Neuron (in vitro differentiated cells): ENCODE measurements around the gene COPS4.
"Not testable (repeated sequence)": the region's sequence is repeated elsewhere in the genome, so short reads cannot be mapped to it uniquely, and the experiment has no call there.

Experiments
- H2AFZ ChIP-seq: one replicate; pipeline ENCODE4 v1.6.1; 2013; ENCODE audit warnings: low read depth, mild to moderate bottlenecking, inconsistent platforms, low read length, moderate library complexity
- H3K27me3 ChIP-seq: one replicate; pipeline ENCODE4 v1.6.1; 2013; ENCODE audit warnings: low read length; ENCODE audit not compliant: insufficient read depth
- H3K36me3 ChIP-seq: one replicate; pipeline ENCODE4 v1.6.1; 2013; ENCODE audit warnings: low read length; ENCODE audit not compliant: insufficient read depth
- H3K4me1 ChIP-seq: one replicate; pipeline ENCODE4 v1.6.1; 2013; ENCODE audit warnings: low read length; ENCODE audit not compliant: insufficient read depth
- H3K4me3 ChIP-seq: 2 replicates; pipeline ENCODE4 v1.5.1; 2013; ENCODE audit warnings: mild to moderate bottlenecking, low read length, moderate library complexity
- H3K9me3 ChIP-seq: one replicate; pipeline ENCODE4 v1.6.1; 2013; ENCODE audit warnings: low read length

The COPS4 gene

GRCh38 chr4:83082777-83083176 lies 47.8 kb downstream of the COPS4 start:
- no peak overlapping the region for H2AFZ ChIP-seq
- H3K27me3 ChIP-seq = no peaks in the 10 kb centered on the region
- H3K36me3 ChIP-seq = no peaks in the 10 kb centered on the region
- no peak overlapping the region for H3K4me3 ChIP-seq
- H3K9me3 ChIP-seq = no peaks in the 10 kb centered on the region
- no peaks in the 10 kb centered on the region for H3K4me1 ChIP-seq

GRCh38 chr4:83083925-83084475 lies 49.0 kb downstream of the COPS4 start:
- H3K9me3 ChIP-seq = no peaks in the 10 kb centered on the region
- H3K4me3 ChIP-seq = no peak overlapping the region

DNA sequence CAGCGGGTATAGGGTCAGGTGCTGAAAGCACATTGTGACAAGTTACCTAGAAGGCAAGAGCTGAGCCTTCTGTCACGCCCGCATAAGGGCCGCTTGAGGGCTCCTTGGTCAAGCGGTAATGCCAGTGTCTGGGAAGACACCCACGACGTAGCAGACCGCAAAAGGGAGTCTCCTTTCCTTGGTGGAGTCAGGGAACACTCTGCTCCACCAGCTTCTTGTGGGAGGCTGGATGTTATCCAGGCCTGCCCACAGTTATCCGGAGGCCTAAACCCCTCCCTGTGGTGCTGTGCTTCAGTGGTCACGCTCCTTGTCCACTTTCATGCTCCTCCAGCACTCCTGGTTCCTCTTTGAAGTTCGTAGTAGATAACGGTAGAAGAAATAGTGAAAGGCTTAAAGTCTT lies 50.0 kb downstream of the COPS4 start:
- not testable (repeated sequence) for H3K36me3 ChIP-seq, H3K4me1 ChIP-seq, H2AFZ ChIP-seq, H3K27me3 ChIP-seq, H3K4me3 ChIP-seq, H3K9me3 ChIP-seq

More at GRCh38 chr4:83083925-83084475, 49.0 kb downstream of the COPS4 start:
- H3K27me3 ChIP-seq = no peaks in the 10 kb centered on the region
- H3K4me1 ChIP-seq = no peaks in the 10 kb centered on the region
- no peaks in the 10 kb centered on the region for H3K36me3 ChIP-seq
- H2AFZ ChIP-seq = no peak overlapping the region

GRCh38 chr4:83089410-83090157 lies 54.6 kb downstream of the COPS4 start:
- no peak overlapping the region for H3K4me3 ChIP-seq
- H3K27me3 ChIP-seq = peaks cover 10% of the 10 kb centered on the region
- no peaks in the 10 kb centered on the region for H3K4me1 ChIP-seq
- no peaks in the 10 kb centered on the region for H3K9me3 ChIP-seq
- no peak overlapping the region for H2AFZ ChIP-seq
- H3K36me3 ChIP-seq = no peaks in the 10 kb centered on the region

GRCh38 chr4:83093060-83093640 lies 58.2 kb downstream of the COPS4 start:
- Histone ChIP-seq H3K36me3 (no peaks in the 10 kb centered on the region), H3K27me3 (peaks cover 19% of the 10 kb centered on the region), H3K4me3 (no peak overlapping the region), H3K4me1 (no peaks in the 10 kb centered on the region), H3K9me3 (no peaks in the 10 kb centered on the region), H2AFZ (no peak overlapping the region)

GRCh38 chr4:83096397-83096796 lies 61.4 kb downstream of the COPS4 start:
- no peak overlapping the region for H2AFZ ChIP-seq
- peaks cover 19% of the 10 kb centered on the region for H3K27me3 ChIP-seq
- no peaks in the 10 kb centered on the region for H3K9me3 ChIP-seq
- no peaks in the 10 kb centered on the region for H3K36me3 ChIP-seq
- H3K4me3 ChIP-seq = no peak overlapping the region
- no peaks in the 10 kb centered on the region for H3K4me1 ChIP-seq

DNA sequence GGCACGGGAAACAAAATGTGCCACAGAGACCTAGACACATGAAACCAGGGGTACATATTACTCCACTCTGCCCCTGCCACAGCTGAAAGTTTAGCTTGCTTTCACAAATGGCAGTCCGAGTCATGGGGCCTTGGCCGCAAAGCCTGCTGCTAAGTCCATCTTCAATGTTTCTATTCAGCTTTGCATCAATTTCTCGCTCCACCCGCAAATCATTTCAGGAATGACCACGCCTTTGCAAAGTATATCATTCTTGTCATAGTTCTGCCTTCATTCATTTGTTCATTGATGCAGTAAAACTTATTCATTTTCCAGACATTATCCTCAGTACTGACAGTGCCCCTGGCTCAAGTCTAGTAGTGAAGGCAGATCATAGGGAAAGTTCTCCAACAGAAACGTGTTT lies 70.0 kb downstream of the COPS4 start:
- H3K36me3 ChIP-seq = no peaks in the 10 kb centered on the region
- H2AFZ ChIP-seq = no peak overlapping the region
- peaks cover 20% of the 10 kb centered on the region for H3K27me3 ChIP-seq
- H3K4me1 ChIP-seq = no peaks in the 10 kb centered on the region
- H3K9me3 ChIP-seq = no peaks in the 10 kb centered on the region
- no peak overlapping the region for H3K4me3 ChIP-seq

GRCh38 chr4:83107631-83108030 lies 72.6 kb downstream of the COPS4 start:
- H3K36me3 ChIP-seq = no peaks in the 10 kb centered on the region
- H3K9me3 ChIP-seq = no peaks in the 10 kb centered on the region
- H3K27me3 ChIP-seq = peaks cover 26% of the 10 kb centered on the region
- H3K4me3 ChIP-seq = no peak overlapping the region
- peaks cover 4% of the 10 kb centered on the region for H3K4me1 ChIP-seq
- H2AFZ ChIP-seq = no peak overlapping the region

DNA sequence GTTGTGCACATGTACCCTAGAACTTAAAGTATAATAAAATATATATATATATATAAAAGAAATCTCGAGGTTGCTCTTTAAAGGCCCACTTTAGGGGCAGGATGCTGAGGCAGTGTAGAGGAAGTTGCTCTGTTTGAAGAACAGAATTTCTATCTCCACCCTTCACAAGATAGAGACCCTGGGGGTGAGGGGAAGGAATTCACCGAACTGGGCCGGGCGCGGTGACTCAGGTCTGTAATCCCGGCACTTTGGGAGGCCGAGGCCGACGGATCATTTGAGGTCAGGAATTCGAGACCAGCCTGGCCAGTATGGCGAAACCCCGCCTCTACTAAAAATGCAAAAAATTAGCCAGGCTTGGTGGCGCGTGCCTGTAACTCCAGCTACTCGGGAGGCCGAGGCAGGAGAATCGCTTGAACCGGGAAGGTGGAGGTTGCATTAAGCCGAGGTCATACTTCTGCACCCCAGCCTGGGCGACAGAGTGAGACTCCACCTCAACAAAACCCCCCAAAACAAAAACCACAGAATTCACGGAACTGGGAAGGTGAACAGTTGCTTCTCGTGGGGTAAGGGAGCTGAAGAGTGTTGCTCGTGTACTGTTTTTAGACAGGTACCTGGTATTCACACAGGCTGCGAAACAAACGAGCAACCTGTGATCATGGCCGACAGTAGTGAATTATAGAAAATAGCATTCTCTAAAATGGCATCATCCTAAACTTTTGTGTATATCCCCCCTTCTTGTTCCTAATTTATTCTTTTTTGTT lies 73.3 kb downstream of the COPS4 start:
- Histone ChIP-seq H3K4me1 (peaks cover 4% of the 10 kb centered on the region), H2AFZ (no peak overlapping the region), H3K27me3 (peaks cover 26% of the 10 kb centered on the region), H3K4me3 (no peak overlapping the region), H3K36me3 (no peaks in the 10 kb centered on the region), H3K9me3 (no peaks in the 10 kb centered on the region)

GRCh38 chr4:83109480-83110222 lies 74.7 kb downstream of the COPS4 start:
- Histone ChIP-seq H3K4me1 (peaks cover 4% of the 10 kb centered on the region), H3K4me3 (peak overlapping the region; percentile 27), H2AFZ (peak overlapping the region; percentile 77), H3K9me3 (no peaks in the 10 kb centered on the region), H3K27me3 (peaks cover 26% of the 10 kb centered on the region), H3K36me3 (no peaks in the 10 kb centered on the region)

DNA sequence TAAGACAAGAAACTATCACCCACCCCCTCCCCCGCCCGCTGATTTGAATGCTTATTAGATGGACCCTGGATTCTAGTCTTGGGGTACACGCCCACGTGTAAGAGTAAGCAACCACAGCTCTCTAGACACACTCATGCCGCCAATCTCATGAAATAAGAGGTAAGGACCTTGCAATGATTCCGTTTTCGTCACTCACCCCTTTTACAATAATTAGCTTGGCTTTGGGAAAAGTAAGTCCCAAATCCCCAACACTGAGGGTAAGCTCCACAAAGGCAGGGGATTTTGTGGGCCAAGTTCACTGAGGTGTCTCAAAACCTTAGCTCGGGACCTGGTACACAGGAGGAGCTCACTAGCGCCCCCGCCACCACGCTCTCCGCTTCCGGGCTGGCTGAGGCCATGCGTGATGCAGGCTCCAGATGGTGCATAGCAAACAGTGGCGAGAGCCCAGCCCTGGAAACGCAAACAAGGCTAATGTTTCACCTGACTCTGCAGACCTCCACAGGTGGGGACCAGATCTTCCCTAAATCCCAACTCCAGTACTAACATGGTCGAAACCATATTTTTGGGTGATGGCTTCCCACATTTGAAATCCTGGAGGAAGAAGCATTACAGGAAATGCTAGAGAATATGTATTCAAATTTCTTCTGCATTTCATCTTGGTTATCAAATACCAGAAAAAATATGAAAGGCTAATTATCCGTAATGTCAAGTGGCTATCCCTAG lies 75.4 kb downstream of the COPS4 start:
- Histone ChIP-seq H3K27me3 (peaks cover 26% of the 10 kb centered on the region), H3K36me3 (no peaks in the 10 kb centered on the region), H3K4me1 (peaks cover 4% of the 10 kb centered on the region), H3K4me3 (peak overlapping the region; percentile 27), H3K9me3 (no peaks in the 10 kb centered on the region), H2AFZ (peak overlapping the region; percentile 77)

DNA sequence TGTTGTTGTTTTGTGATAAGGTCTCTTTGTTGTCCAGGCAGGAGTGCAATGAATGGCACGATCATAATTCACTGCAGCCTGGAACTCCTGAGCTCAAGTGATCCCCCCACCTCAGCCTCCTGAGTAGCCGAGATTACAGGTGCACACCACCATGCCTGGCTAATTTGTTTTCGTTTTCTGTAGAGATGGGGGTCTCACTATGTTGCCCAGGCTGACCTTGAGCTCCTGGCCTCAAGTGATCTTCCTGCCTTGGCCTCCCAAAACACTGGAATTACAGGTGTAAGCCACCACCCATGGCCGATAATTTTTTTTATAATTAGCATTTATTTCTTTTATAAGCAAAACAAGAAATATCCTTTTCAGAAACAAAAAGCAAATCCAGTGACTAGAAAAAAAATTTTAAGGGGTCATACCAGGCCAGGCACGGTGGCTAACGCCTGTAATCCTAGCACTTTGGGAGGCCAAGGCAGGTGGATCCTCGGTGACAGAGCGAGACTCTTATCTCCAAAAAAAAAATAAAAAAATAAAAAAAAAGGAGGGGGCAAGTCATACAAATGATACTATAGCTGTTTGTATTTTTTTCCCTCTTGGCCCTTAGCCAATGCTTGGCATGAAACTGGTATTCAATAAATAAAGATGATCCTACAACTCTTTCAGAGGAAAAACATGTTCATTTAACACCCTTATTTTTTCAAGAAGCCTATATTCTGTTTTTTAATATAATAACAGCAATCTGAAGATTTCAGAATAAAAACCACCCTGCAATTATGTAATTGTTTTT lies 76.2 kb downstream of the COPS4 start:
- H3K36me3 ChIP-seq = no peaks in the 10 kb centered on the region
- H3K9me3 ChIP-seq = no peaks in the 10 kb centered on the region
- H3K4me3 ChIP-seq = no peak overlapping the region

More for the DNA sequence above, 76.2 kb downstream of the COPS4 start:
- Histone ChIP-seq H3K4me1 (peaks cover 7% of the 10 kb centered on the region), H2AFZ (no peak overlapping the region), H3K27me3 (peaks cover 26% of the 10 kb centered on the region)
